NCI-H1105 treated with DMSO at 0.1 percent for 48 hours (cell line): ENCODE results near the gene PRIMA1.

ENCODE experiments used
- DNase-seq: peaks from one replicate; lab custom pipeline; 2025; lab: John Stamatoyannopoulos, UW

The PRIMA1 gene

GRCh38 chr14:93731753-93732152 is 56.5 kb downstream of the PRIMA1 start:
- no peak for DNase-seq

- DNase-seq: no peak
Measured at GRCh38 chr14:93729993-93730392, 58.3 kb downstream of the PRIMA1 start.

DNA sequence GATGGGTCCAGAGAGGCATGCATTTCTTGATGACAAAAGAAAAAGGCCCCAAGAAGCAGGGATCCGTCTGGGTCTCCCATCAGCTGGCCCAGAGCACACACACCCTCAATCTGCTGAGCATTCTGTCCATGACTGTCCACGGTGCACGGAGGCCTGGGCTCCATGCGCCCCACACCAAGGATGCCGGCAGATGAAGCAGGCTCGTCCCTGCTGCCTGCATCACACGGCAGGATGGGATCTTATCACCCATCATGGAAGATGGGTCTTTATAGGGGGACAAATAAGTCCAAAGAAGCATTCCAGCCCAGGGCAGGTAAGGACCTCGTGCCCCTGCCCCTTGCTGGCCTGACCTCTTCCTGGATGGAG is 59.7 kb downstream of the PRIMA1 start:
- no peak for DNase-seq

DNA sequence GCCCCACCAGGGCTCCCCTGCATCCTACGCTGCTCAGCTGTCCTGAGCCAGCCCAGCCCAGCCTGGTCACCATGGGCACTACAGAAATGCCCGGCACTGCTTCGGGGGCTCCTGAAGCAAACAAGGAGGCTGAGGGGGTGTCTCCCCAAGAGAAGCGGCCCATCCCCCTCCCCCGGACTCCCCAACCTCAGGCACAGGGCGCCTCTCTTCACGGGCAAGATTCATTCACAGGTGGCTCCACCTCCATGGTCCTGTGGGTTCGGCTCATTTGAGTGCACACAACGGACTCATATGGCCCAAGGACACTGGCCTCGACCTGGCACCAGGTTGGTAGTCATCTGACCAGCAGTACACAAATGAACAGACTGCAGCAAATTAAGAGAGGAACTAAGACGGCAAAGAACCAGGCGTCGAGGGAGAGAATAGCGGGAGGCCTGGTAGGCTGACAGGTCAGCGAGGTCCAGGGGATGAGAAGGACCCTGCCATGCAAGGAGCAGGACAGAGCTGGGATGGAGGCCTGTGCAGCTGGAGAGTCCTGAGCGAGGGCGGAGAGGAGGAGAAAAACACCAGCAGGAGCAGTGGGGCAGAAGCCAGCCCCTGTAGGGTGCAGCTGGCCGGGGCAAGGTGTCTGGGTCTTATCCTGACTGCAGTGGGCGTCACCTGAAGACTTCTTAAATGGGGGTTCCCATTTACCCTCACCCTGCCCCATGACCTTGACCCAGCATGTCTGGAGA is 60.2 kb downstream of the PRIMA1 start:
- DNase-seq: no peak

DNA sequence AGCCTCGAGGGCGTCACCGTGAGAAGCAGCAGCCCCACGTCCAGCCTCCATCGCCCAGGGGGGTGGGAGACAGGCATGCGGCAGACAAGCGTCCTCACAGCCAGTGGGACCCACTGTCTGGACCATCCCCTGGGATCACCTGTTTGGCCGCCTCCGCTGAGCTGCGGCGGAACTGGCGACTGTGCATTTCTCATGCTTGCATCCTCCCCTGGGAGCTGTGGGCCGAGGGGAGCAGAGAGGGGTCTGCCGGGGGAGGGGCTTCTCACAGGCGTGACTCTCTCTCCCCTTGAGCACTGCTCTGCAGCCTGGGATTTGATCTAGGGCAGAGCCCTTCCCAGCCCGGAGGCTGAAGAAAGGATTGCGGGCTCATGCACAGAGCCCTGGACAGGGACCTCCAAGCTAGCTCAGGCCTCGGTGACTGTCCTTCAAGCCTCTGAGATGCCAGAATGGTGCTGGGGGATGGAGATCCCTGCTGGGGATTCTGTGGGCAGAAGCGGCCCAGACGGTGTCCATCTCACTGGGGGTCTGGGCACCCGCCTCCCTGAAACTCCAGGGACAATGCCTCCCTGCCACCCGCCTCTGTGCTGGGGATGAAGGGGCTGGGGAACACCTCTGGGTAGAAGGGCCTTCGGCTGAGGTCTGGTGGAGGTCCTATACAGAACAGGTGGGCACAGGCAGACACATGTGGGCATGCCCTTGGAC is 61.1 kb downstream of the PRIMA1 start:
- no peak for DNase-seq

DNA sequence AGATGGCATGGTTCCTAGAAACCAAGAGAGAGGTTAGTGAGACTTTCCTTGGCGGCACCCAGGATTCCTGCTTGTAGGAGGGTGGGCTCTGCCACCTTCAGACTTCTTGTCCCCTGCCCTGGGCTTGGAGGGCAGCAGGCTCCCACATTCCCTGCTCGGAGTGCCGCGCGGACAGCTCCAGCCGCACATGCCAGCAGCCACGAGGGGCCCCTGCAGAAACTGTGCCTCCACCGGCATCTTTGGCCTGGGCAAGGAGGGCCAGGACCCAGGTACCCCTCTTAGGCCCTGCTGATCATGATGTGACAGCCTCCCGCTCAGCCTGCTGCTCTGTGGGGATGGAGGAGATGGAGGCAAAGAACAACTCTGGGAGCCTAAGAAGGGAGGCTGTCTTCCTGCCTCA is 62.3 kb downstream of the PRIMA1 start:
- DNase-seq: no peak

DNA sequence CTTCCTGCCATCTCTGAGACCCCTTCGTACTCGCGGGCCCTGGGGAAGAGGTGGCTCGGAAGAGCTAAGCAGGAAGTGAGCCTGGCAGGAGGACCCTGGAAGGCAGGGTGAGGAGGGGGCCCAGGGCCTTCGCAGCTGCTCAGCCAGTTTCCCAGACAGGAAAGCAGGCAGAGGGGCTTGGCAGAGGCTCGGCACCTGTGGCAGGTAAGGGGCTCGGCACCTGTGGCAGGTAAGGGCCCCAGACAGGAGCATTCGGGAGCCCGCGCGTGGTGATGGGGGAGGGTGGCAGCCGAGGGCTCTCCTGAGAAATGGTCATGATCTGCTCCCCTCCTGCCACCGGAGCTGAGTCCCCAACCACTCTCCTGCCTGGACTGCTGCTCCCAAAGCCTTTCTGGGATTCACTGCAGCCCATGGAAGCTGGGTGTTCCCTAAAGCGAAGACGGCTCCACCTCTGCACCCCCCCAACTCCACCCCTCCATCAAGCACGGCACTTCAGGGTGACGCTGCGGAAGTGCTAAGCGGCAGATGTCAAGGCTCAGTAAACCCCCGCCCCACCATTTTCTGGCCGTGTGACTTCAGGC is 63.2 kb downstream of the PRIMA1 start:
- DNase-seq: no peak

DNA sequence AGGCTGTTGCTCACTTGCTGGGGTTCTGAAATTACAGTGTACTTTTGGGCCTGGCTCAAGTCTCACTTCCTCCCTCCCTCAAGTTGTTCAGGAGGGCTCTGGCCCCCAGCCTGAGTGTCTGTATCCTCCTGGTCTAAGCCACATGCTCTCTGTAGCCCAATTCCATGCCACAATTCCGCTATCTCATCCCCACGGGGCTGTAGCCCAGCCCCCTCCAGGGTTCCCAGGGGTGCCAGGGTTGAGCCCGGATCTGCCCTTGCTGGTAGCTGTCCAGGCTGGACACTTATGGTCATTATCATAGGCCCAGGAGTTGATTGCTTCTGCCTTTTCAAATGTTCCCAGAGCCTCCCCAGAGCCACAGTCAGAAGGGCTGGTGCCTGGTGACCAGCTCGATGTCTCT is 65.3 kb downstream of the PRIMA1 start:
- DNase-seq: no peak

GRCh38 chr14:93720981-93721483 is 67.3 kb downstream of the PRIMA1 start:
- DNase-seq: no peak

- no peak for DNase-seq
Measured at GRCh38 chr14:93720076-93720815, 68.0 kb downstream of the PRIMA1 start.

GRCh38 chr14:93719256-93719655 is 69.0 kb downstream of the PRIMA1 start:
- DNase-seq: no peak

DNA sequence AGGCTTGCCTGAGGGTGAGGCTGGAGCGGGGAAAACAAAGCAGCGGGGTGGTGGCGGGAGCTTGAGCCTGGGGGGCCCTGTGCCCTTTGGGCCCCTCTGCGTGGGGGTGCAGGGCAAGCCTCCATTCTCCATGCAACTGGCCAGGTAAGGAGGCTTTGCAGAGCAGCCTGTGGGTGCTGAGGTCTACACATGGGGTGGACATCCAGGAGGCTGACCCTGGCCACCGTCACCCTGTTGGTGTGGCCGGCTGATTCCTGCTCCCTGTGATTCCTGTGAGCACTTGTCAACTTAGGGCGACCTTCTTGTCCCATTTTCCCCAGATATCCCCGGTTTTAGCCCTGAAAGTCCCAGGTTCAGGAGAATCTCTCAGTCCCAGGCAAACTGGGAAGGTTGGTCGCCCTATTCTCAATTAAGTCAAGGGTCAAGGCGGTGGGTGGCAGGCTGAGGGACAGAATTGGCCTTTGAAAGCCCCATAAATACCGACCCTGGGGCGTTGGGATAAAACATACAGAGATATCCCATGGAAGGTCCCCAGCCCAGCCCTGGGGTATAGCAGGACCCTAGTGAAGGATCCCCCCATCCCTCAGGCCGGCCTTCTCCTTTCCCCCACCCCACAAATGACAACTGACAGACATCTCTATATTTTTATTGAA is 70.5 kb downstream of the PRIMA1 start:
- DNase-seq: no peak

GRCh38 chr14:93716746-93717667 is 71.3 kb downstream of the PRIMA1 start:
- DNase-seq: no peak

DNA sequence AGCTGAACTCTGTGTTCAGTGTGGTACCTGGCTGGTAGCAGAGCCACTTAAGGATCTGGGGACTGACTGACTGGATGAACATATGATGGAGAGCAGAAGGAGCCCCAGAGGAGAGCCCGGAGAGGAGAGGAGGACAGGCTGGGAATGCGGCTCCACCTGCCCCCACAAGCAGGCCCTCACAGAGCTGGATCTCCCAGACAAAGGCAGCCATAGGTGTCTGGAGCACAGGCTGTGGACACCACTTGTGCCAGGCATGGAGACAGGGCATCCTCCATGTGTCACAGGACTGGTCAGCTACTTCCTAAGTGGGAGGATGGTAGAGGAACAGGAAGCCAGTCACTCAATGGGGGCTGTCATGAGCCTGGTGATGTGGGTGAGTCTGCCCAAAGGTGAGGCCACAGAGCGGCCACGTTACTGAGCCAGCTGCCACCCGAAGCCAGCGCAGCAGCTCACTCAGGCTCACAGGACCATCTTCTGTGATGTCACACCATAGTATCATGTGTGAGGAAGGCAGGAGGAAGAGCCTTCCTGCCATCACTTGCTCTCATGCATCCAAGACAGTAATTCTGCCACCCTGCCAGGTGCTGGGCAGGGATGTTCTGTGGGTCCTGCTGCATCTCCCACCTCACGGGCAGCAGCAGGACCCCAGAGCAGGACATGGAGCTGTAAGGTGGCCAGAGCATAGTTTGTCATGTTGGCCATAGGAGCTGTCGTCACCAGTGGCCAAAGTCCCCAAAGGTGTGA is 72.1 kb downstream of the PRIMA1 start:
- no peak for DNase-seq

GRCh38 chr14:93715279-93715927 is 72.9 kb downstream of the PRIMA1 start:
- DNase-seq: no peak

- DNase-seq: no peak
Measured at GRCh38 chr14:93714605-93715004, 73.7 kb downstream of the PRIMA1 start.

DNA sequence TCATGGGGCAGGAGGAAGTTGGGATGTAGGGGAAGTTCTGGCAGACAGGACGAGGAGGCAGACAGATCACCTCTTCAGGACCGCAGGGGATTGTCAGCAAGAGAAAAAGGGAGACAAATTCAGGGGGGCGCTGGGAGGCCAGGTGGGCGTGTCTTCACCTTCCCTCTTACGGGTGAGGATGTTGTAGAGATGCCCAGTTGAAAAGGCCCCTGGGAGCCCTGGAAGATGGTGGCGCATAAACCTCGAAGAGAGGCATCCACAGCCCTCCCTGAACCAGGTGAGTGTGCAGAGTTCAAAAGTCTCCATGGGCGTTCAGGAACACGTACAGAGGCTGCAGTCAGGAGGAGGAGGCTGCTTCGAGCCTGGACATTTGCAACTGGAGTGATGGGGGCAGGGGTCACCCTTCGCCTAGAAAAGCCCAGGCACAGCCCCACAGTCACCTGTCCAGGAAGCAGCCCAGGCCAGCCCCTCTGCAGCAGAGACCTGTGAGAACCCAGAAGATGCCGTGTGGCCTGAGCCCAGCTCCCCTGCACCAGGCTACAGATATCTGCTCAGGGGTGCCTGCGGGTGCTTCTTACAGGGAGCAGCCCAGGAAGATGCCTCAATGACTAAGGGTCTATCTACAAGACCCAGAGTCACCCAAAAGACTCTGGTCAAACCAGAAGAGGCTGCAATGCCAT is 74.4 kb downstream of the PRIMA1 start:
- DNase-seq: no peak

DNA sequence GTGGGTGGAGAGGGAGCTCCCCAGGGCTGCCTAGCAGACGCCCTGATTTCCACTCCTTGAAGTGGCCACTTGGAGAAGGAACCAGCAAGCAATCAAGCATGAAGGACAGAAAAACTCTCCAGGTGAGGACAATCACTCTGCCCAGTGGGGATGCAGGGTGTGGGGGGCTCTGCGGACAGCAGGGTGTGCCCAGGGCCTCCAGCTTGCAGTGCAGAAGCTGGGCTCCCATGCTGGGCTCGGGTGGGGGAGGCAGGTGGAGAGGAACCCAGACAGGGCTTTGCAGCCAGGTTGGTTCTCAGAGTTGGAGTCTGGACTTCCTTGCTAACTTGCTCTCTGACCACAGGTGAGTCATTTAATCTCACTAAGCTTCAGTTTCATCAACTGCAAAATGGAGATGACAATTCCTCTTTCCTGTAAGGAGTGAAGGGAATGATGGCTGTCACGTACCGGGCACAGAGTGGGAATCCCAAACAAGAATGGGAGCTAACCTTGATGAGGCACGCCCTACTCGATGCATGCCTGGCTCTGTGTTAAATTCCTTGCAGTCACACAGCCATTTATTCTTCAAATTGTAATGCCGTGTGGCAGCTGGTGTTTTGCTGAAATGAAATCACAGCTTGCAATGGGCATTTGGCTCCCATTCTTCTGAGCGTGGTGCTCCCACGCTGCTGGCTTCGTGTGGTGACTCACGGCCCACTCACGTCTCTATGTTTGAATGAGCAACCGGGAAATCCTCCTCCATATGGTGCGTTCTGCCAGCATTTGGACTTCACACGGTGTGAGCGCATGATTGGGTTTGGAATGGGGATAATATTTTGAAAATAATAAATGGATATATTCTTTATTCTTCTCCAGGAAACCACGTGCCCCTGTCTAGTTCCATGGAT is 75.2 kb downstream of the PRIMA1 start:
- DNase-seq: no peak
